Activated CD4-positive, alpha-beta T cell treated with anti-CD3 and anti-CD28 coated beads, Interleukin-2, Interleukin-4, amounts not matched to agents 100 ng/mL and 50 ng/mL, durations not matched to agents 16 hours and 8 hours (primary cell): Measurements from ENCODE around the gene LRRC8E.

Source experiments
- DNase-seq: peaks from one replicate; pipeline ENCODE4 v3.0.0-alpha.2; 2020; ENCODE audit warnings: low spot score

Gene LRRC8E

DNA sequence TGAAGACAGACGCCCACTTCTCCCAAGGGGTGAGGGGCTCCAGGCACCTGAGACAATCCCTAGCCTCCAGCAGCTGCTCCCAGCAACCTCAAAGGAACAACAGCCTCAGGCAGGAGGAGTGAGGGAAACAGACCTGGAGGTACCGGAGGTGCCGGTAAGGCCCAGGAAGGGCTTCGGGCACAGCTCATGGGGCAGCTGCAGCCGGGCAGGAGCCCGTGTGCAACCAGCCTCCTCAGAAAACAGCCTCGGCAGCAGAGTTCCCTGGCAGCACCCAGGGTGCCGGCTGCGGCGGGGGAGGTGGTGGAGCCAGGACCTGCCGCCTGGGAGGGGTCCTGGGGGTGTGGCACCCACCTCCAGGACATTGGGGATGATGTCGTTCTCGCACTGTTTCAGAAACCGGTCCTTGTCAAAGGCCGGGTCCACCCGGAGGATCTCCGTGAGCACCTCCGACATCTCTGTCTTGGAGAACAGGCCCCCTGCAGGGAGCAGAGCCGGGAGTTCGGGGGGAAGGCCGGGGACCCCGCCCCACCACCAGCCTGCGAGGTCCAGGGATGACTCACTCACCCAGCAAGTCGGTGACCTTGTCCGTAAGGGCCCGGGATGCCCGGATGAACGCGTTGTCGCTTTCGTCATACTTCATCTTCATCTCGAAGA is 44.1 kb downstream of the LRRC8E start:
- no peak for DNase-seq

GRCh38 chr19:7932930-7933300 is 44.6 kb downstream of the LRRC8E start:
- DNase-seq: no peak

GRCh38 chr19:7933411-7933810 is 45.1 kb downstream of the LRRC8E start:
- DNase-seq: no peak

- DNase-seq: no peak
These were observed 45.8 kb downstream of the LRRC8E start for GRCh38 chr19:7933828-7934725.

DNA sequence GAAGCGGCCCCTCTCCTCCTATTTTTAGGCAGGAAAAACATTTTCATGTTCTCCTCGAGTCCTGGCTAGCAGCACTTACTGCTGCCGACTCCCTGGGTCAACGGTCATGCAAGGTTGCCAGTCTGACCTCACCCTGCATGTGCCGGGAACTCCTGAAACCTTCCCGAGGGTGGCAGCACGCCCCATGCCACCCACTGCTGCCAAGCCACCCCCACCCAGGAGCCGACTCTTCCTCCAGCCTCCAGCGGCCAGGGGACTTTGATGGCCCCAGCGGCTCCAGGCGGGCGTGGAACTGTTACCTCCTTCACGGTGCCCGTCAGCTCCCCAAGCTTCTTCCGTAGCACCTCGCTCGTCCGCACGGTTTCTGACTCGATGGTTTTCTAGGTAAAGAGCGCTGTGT is 46.5 kb downstream of the LRRC8E start:
- no peak for DNase-seq

DNA sequence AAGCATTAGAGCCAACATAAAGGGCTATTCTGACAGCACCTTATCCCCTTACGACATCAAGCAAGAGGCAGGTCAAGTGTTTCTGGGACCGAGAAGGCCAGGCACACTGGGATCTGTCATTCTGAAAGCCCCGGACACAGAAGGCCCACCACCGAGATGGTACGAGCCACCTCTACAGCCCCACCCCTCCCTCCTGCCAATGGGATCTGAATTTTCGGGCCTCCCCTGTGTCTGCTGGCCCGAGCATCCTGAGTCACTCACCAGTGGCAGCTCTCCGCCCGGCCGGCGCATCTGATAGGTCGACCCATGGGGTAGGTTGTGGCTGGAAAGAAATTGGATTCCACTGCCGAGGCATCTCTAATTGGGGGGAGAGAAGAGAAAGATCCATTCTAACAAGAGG is 52.5 kb downstream of the LRRC8E start:
- no peak for DNase-seq

GRCh38 chr19:7941895-7942596 is 53.7 kb downstream of the LRRC8E start:
- DNase-seq: no peak

GRCh38 chr19:7942981-7943443 is 54.7 kb downstream of the LRRC8E start:
- no peak for DNase-seq

DNA sequence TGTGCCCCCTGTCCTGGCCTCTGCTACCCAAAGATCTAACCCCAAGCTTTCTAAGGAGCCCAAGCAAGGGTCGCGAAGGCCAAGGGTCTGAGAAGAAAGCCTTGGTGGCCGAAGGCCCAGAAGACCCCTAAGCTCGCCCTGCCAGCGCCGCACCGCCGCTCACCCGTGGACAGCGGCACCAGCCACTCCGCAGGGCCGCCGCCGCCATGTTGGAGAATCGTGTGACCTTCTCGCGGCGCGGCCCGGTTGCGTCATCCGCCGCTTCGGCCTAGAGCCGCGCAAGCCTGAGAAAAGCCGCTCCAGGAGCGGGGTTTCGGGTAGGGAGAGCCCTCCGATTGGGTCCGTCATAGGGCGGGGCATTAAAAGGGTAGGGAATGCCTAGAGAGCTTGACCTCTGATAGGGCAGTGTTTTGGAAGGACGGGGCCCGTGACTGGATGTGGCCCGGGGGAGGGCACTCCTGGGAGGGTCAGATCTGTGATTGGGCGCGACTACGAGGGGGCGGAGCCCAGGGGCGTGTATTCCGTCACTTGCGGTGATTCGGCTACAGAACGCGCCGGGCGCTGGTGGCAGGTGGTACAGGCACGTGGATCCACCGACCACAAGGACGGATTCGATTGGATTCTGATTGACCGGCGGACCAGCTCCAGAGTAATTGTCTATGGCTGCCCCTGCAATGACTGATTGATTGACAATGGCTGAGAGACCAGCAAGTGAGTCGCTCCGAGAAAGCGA is 55.3 kb downstream of the LRRC8E start, which contains the start of gene TIMM44:
TSS of gene TIMM44 (minus strand) at position 223 of the 733 bp plus-strand sequence. CDS start at position 208, 15 bp downstream.
- peak; percentile 100 for DNase-seq

GRCh38 chr19:7944177-7944761 is 56.0 kb downstream of the LRRC8E start:
- DNase-seq: peak; percentile 91

DNA sequence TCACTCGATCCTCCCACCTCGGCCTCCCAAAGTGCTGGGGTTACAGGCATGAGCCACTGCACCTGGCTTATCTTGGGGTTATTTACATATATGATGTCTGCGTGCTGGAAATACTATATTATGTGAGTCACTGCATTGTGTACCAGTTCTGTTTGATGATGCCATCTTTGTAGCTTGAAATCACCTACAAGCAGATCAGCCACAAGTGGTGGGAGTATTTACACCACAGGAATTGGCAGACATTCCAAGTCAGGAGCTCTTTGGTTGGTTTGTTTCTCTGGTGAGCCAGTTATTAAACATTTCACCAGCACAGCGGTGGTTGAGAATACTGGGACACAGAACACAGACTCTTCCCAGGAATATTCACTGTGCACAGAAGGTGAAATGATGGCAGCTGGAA is 59.6 kb downstream of the LRRC8E start:
- no peak for DNase-seq
